HepG2 (cell line): Measurements from ENCODE around the gene FIZ1. TPM values are rescaled to one million over a fixed set of nuclear protein-coding genes. Genes with fewer than 3 reads are reported as not detected.

Experiments used
- ATAC-seq: fragments of 200-7000 bp; cut with Tn5 transposase; 3 replicates; pipeline ENCODE4 v1.9.1; 2020; ENCODE audit warnings: mild to moderate bottlenecking, moderate library complexity
- BruUV-seq: library from RNA; stranded (reverse); fragments of 400-500 nt; replicated peaks from 2 replicates; lab custom pipeline; 2021; lab: Mats Ljungman, UMichigan
- CTCF ChIA-PET: fragments of 300-600 bp; formaldehyde crosslinking; extraction: SDS; loops from one replicate; lab custom pipeline; 2021; ENCODE audit warnings: low total read pairs, inconsistent platforms, low intra/inter-chr PET ratio; lab: Yijun Ruan, JAX
- POLR2A ChIA-PET: fragments of 350-600 bp; sonication (Branson Sonifier 250); formaldehyde crosslinking; loops from one replicate; lab custom pipeline; 2020; ENCODE audit warnings: antibody characterized with exemption, inconsistent platforms; lab: Yijun Ruan, JAX
- DNase-seq: peaks from one replicate; pipeline ENCODE4 v3.0.0-alpha.2; 2015; ENCODE audit warnings: low spot score
- FAIRE-seq: peaks from 3 replicates; lab custom pipeline; 2011; peaks lifted over from hg19 to GRCh38; lab: Jason Lieb, UNC
- H2AFZ ChIP-seq: one replicate; pipeline ENCODE4 v1.6.1; 2011; ENCODE audit warnings: low read length, inconsistent platforms
- H3K27ac ChIP-seq: fragments of 300-600 bp; 3 replicates; pipeline ENCODE4 v1.8.0; 2011; ENCODE audit warnings: mixed run types, mild to moderate bottlenecking, mixed read lengths, low read length, inconsistent platforms; ENCODE audit not compliant: insufficient read depth; ENCODE audit errors: extremely low read length
- H3K27me3 ChIP-seq, 2 experiments: fragments of 200-600 bp in 1 of 2; 2 replicates in 1 of 2; 3 replicates in 1 of 2; pipeline versions ENCODE4 v1.6.0 to v1.8.0; 2011; ENCODE audit warnings: low read length in 2 of 2, mild to moderate bottlenecking in 2 of 2, moderate library complexity in 2 of 2, inconsistent platforms in 1 of 2; ENCODE audit not compliant: insufficient read depth in 2 of 2, control insufficient read depth in 1 of 2
- H3K36me3 ChIP-seq, 2 experiments: fragments of 200-600 bp in 1 of 2; replicated peaks in 1 of 2; 2 replicates in 1 of 2; 3 replicates in 1 of 2; pipeline versions ENCODE4 v1.5.1 to v1.8.0; 2011; ENCODE audit warnings: low read length in 2 of 2, inconsistent platforms in 1 of 2; ENCODE audit not compliant: insufficient read depth in 2 of 2, control insufficient read depth in 1 of 2
- H3K4me1 ChIP-seq: 2 replicates; pipeline ENCODE4 v1.5.1; 2012; ENCODE audit warnings: low read length, inconsistent platforms; ENCODE audit not compliant: insufficient read depth
- H3K4me2 ChIP-seq: 2 replicates; pipeline ENCODE4 v1.6.0; 2011; ENCODE audit warnings: low read depth, low read length, inconsistent platforms
- H3K4me3 ChIP-seq, 3 experiments: fragments of 200-600 bp in 1 of 3; sonication (generic), shearing (Covaris generic) in 1 of 3; replicated peaks in 1 of 3; 2 replicates each; pipeline ENCODE4 v1.5.1; 2011 to 2016; ENCODE audit warnings: low read length in 3 of 3, inconsistent platforms in 2 of 3, low read depth in 2 of 3, mild to moderate bottlenecking in 2 of 3, control low read depth in 1 of 3, mixed read lengths in 1 of 3; ENCODE audit not compliant: insufficient read depth in 1 of 3
- H3K79me2 ChIP-seq: one replicate; pipeline ENCODE4 v1.6.1; 2011; ENCODE audit warnings: low read length, inconsistent platforms; ENCODE audit not compliant: insufficient read depth
- H3K9ac ChIP-seq: 2 replicates; pipeline ENCODE4 v1.6.0; 2011; ENCODE audit warnings: mild to moderate bottlenecking, low read depth, low read length, inconsistent platforms; ENCODE audit not compliant: insufficient read depth
- H3K9me3 ChIP-seq: 2 replicates; pipeline ENCODE4 v1.5.1; 2012; ENCODE audit warnings: mild to moderate bottlenecking, low read length
- H4K20me1 ChIP-seq: 2 replicates; pipeline ENCODE4 v1.6.0; 2011; ENCODE audit warnings: inconsistent platforms, mild to moderate bottlenecking, low read length, moderate library complexity; ENCODE audit not compliant: insufficient read depth
- GATAD2A ChIP-seq: IDR thresholded peaks from 2 replicates; pipeline ENCODE4 v1.6.1; 2016
- GPN1 ChIP-seq: sonication (generic); formaldehyde crosslinking; IDR thresholded peaks from 2 replicates; pipeline ENCODE4 v1.5.1; 2020; ENCODE audit warnings: missing genetic modification reagents, borderline replicate concordance
- JUN ChIP-seq: sonication (generic); formaldehyde crosslinking; IDR thresholded peaks from 2 replicates; pipeline ENCODE4 v1.4.0; 2020; ENCODE audit warnings: mild to moderate bottlenecking, missing genetic modification reagents
- KDM2A ChIP-seq: sonication (generic); formaldehyde crosslinking; IDR thresholded peaks from 2 replicates; pipeline ENCODE4 v1.4.0; 2020; ENCODE audit warnings: low read depth, missing genetic modification reagents, borderline replicate concordance
- KLF16 ChIP-seq, 2 experiments: sonication (generic) in 1 of 2; formaldehyde crosslinking in 1 of 2; IDR thresholded peaks; 2 replicates each; pipeline versions ENCODE4 v1.6.1 to v1.8.0; 2016 to 2023; ENCODE audit warnings: missing genetic modification reagents in 2 of 2, missing compliant biosample characterization in 1 of 2
- PHF21A ChIP-seq: sonication (generic); formaldehyde crosslinking; IDR thresholded peaks from 2 replicates; pipeline ENCODE4 v1.5.0; 2020; ENCODE audit warnings: mild to moderate bottlenecking, missing genetic modification reagents
- SRF ChIP-seq: IDR thresholded peaks from 2 replicates; pipeline ENCODE4 v1.6.1; 2011; ENCODE audit warnings: mild to moderate bottlenecking, low read depth, low read length, moderate library complexity
- ZNF124 ChIP-seq: sonication (generic); formaldehyde crosslinking; IDR thresholded peaks from 2 replicates; pipeline ENCODE4 v1.4.0; 2020; ENCODE audit warnings: missing genetic modification reagents
- ZNF256 ChIP-seq: sonication (generic); formaldehyde crosslinking; conservative IDR thresholded peaks from 2 replicates; pipeline ENCODE4 v1.4.0; 2020; ENCODE audit warnings: missing genetic modification reagents
- ZNF367 ChIP-seq: sonication (generic); formaldehyde crosslinking; IDR thresholded peaks from 2 replicates; pipeline ENCODE4 v1.4.0; 2020; ENCODE audit warnings: missing genetic modification reagents, borderline replicate concordance
- ZNF549 ChIP-seq: sonication (generic); formaldehyde crosslinking; IDR thresholded peaks from 2 replicates; pipeline ENCODE4 v1.5.0; 2020; ENCODE audit warnings: missing genetic modification reagents
- ZNF605 ChIP-seq: sonication (generic); formaldehyde crosslinking; IDR thresholded peaks from 2 replicates; pipeline ENCODE4 v1.8.0; 2022; ENCODE audit warnings: mild to moderate bottlenecking, missing genetic modification reagents
- ZNF615 ChIP-seq: sonication (generic); formaldehyde crosslinking; IDR thresholded peaks from 2 replicates; pipeline ENCODE4 v1.5.0; 2020; ENCODE audit warnings: mild to moderate bottlenecking, missing genetic modification reagents, borderline replicate concordance
- ZNF761 ChIP-seq: sonication (generic); formaldehyde crosslinking; conservative IDR thresholded peaks from 2 replicates; pipeline ENCODE4 v1.4.0; 2020; ENCODE audit warnings: mild to moderate bottlenecking, missing genetic modification reagents
- ZNF770 ChIP-seq: sonication (generic); formaldehyde crosslinking; IDR thresholded peaks from 2 replicates; pipeline ENCODE4 v1.5.0; 2020; ENCODE audit warnings: mild to moderate bottlenecking, missing genetic modification reagents
- ZNF83 ChIP-seq: sonication (generic); formaldehyde crosslinking; IDR thresholded peaks from 2 replicates; pipeline ENCODE4 v1.4.0; 2020; ENCODE audit warnings: missing genetic modification reagents, mild to moderate bottlenecking, borderline replicate concordance
- ZSCAN12 ChIP-seq: sonication (generic); formaldehyde crosslinking; IDR thresholded peaks from 2 replicates; pipeline ENCODE4 v1.9.0; 2021; ENCODE audit warnings: mild to moderate bottlenecking, missing genetic modification reagents
- ZSCAN5A ChIP-seq: sonication (generic); formaldehyde crosslinking; IDR thresholded peaks from 2 replicates; pipeline ENCODE4 v1.8.0; 2022; ENCODE audit warnings: mild to moderate bottlenecking, missing genetic modification reagents, borderline replicate concordance
- WGBS: methylation state at CpG from one replicate; pipeline ENCODE4 v1.1.6; 2017; ENCODE audit warnings: low lambda C conversion rate; 5-methylcytosine and 5-hydroxymethylcytosine counted together
- in situ Hi-C: cut with HindIII; loops from 2 replicates; pipeline ENCODE4 v1.10.0; 2017; ENCODE audit warnings: low pct_unique_long_range_greater_than_20kb; ENCODE audit not compliant: extremely low pct_ligation_motif_present
- intact Hi-C: fragments of 100-400 bp; cut with micrococcal nuclease; formaldehyde crosslinking; loops from one replicate; pipeline ENCODE4 v1.10.0; 2022; ENCODE audit not compliant: unreplicated experiment
- polyA plus RNA-seq, 8 experiments: library from polyadenylated mRNA; depleted of rRNA in 3 of 8; stranded (reverse) in 7 of 8; unstranded in 1 of 8; fragments of >200 nt; fragmentation: Illumina TruSeq in 4 of 8; extraction: Trizol in 4 of 8; gene quantifications; 2 replicates each; pipeline versions ENCODE4 v1.2.1 to v1.2.3, GENCODE V29; 2011 to 2016; ENCODE audit warnings: low read depth in 4 of 8, missing spikeins in 1 of 8, mixed read lengths in 1 of 8; ENCODE audit not compliant: insufficient read depth in 1 of 8
- total RNA-seq, 5 experiments: library from RNA; depleted of rRNA; stranded (reverse); fragments of >200 nt; fragmentation: Illumina TruSeq; extraction: Trizol; gene quantifications; 2 replicates each; pipeline ENCODE4 v1.2.3, GENCODE V29; 2016; ENCODE audit warnings: low read depth in 1 of 5
- TF ChIP-seq, protein P1 (sequence below): sonication (generic); formaldehyde crosslinking; IDR thresholded peaks from 2 replicates; pipeline ENCODE4 v1.8.0; 2022; ENCODE audit warnings: missing genetic modification reagents, low read depth, mild to moderate bottlenecking, borderline replicate concordance
- TF ChIP-seq, protein P2 (sequence below): sonication (generic); formaldehyde crosslinking; conservative IDR thresholded peaks from 2 replicates; pipeline ENCODE4 v1.4.0; 2020; ENCODE audit warnings: missing genetic modification reagents

FIZ1 gene
- total and polyA plus RNA-seq, 2 of the 13 experiments (the other 11 are each of a cell fraction or from before 2014, with no cell fraction given): 3.6 to 5.9 TPM

- Histone ChIP-seq H3K4me3 (no peak overlapping the region), H3K27me3 (no peaks in the 10 kb centered on the region; a peak in 1 of 5 replicates), H2AFZ (no peak overlapping the region), H3K9me3 (no peaks in the 10 kb centered on the region), H3K27ac (no peak overlapping the region), H3K36me3 (peaks cover 0 to 2% of the 10 kb centered on the region in 2 experiments; a peak in 1 of 5 replicates), H3K4me2 (no peak overlapping the region), H3K79me2 (peaks cover 15% of the 10 kb centered on the region), H3K9ac (no peak overlapping the region), H4K20me1 (no peaks in the 10 kb centered on the region), H3K4me1 (peaks cover 24% of the 10 kb centered on the region)
- POLR2A ChIA-PET: no interaction called here
- ATAC-seq (no peak), DNase-seq (no peak), FAIRE-seq (no peak)
- TF ChIP-seq ZNF549 (CRISPR knock-in tag) (no peak), ZNF83 (CRISPR knock-in tag) (no peak), ZNF770 (CRISPR knock-in tag) (no peak), JUN (CRISPR knock-in tag) (no peak), ZNF761 (no peak), PHF21A (CRISPR knock-in tag) (no peak), ZNF605 (CRISPR knock-in tag) (no peak), KLF16 (CRISPR knock-in tag; IDR thresholded peaks at IDR 0.05) (no peak), ZNF124 (CRISPR knock-in tag) (no peak), ZNF256 (CRISPR knock-in tag) (no peak), ZNF367 (no peak), GATAD2A (no peak), SRF (no peak), ZSCAN12 (CRISPR knock-in tag) (no peak), KDM2A (CRISPR knock-in tag) (no peak), ZSCAN5A (CRISPR knock-in tag) (no peak), ZNF615 (CRISPR knock-in tag) (no peak), GPN1 (no peak)
- TF ChIP-seq, protein P1, sequence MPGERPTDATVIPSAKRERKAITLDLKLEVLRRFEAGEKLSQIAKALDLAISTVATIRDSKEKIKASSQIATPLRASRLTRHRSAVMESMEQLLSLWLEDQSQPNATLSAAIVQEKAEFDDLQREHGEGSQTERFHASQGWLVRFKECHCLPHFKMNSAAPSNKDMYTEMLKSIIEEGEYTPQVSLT (CRISPR knock-in tag): no peak
- TF ChIP-seq, protein P2, sequence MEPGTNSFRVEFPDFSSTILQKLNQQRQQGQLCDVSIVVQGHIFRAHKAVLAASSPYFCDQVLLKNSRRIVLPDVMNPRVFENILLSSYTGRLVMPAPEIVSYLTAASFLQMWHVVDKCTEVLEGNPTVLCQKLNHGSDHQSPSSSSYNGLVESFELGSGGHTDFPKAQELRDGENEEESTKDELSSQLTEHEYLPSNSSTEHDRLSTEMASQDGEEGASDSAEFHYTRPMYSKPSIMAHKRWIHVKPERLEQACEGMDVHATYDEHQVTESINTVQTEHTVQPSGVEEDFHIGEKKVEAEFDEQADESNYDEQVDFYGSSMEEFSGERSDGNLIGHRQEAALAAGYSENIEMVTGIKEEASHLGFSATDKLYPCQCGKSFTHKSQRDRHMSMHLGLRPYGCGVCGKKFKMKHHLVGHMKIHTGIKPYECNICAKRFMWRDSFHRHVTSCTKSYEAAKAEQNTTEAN (CRISPR knock-in tag): no peak
- BruUV-seq: no TSS peak
- CTCF ChIA-PET: no interaction called here
- intact Hi-C loops (loop anchor here (10.0 kb wide), 1 partner anchor 55 kb away; no protein-coding TSS in a partner anchor), in situ Hi-C loops (loop anchor here (5.0 kb wide), 1 partner anchor 92 kb away; no protein-coding TSS in a partner anchor)
- WGBS: 94% methylated on average over 5 of the region's 5 CpGs
Observed at GRCh38 chr19:55609326-55609725, 10.0 kb upstream of the FIZ1 start.
